Activated CD4-positive, alpha-beta T cell treated with anti-CD3 and anti-CD28 coated beads for 24 hours (primary cell): ENCODE data around the gene CFC1B.
"Not testable (repeated sequence)": the region's sequence is repeated elsewhere in the genome, so short reads cannot be mapped to it uniquely, and the experiment has no call there.

Source experiments
- DNase-seq, 2 donors: peaks; one replicate each; pipeline ENCODE4 v3.0.0-alpha.2; 2020; ENCODE audit warnings: low read depth in 2 of 2

Gene CFC1B

DNA sequence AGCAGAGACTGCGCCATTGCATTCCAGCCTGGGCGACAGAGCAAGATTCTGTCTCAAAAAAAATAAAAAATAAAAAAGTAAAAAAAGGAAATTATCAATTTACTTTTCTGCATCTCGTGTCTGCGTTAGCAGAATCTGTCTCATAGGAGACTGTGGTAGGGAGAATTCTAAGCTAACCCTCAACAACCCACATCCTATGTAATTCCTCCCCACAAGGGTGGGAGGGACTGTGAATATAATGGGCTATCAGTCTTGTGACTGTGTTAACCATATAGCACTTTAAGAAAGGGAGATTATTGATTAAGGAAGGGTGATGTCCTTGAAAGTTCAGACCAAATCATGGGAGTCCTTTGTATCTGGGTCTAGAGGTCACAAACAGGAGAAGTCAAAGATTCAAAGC is 45.1 kb downstream of the CFC1B start:
- DNase-seq = not testable (repeated sequence)

- not testable (repeated sequence) for DNase-seq
These were observed 50.9 kb downstream of the CFC1B start for GRCh38 chr2:130571929-130572328.

- DNase-seq = not testable (repeated sequence)
These were observed 53.2 kb downstream of the CFC1B start for GRCh38 chr2:130574230-130574629.

- not testable (repeated sequence) for DNase-seq
These were observed 55.3 kb downstream of the CFC1B start for GRCh38 chr2:130576209-130576784.

GRCh38 chr2:130577559-130577958 is 56.5 kb downstream of the CFC1B start:
- not testable (repeated sequence) for DNase-seq
